Measurements from ENCODE around the gene SRCAP. TPM values are rescaled to one million over a fixed set of nuclear protein-coding genes. Genes with fewer than 3 reads are reported as not detected.

The SRCAP gene
- total RNA-seq, 2 experiments from 2014 or later = 86.3 to 93.3 TPM

DNA sequence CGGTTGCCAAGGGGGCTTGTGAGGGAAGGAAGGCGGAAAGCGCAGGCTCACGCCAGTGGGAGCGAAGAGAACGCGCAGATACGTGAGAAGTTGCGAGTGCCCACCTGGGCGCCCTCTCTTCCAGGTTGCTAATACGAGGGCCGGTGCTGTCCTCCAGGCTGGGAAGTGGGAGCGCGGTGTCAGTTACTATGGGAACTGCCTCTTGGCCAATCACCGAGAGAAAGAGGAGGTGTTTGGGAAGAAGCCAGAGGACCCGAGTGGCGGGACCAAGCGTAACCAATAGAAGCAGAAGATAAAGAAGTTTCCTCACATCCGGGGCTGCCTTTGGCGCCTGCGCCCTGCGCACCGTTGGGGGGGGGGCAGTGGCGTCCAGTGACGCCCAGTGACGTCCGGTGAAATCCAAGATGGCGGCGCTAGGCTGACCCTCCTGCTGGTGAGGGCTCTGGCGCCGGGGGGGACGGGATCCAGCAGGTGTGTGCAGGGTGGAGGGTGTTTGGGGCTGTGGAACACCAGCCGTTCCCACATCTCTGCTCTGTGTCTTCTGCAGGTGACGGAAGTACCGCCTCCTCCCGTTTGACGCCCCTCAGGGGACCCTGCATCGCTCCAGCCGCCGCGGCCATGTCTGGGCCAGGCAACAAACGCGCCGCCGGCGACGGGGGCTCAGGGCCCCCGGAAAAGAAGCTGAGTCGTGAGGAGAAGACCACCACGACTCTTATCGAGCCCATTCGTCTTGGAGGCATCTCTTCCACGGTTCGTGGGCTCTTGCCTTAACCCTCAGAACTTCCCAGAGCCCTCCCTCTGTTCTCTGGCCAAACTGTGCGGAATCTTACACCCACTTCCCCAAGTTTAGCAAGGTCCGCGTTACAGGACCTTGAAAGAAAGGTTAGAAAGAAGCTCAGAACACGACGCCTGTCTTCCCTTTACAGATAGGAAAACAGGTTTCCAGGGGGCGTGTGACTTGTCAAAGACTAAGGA, 63.2 kb downstream of the SRCAP start, which contains the start of the genes CFAP119 and RNF40:
TSS of gene CFAP119 (minus strand) at position 135 of the 975 bp plus-strand sequence. CDS start 314 bp downstream, outside the sequence.
TSS of gene RNF40 (plus strand) at position 395 of the 975 bp plus-strand sequence. CDS start at position 619, 224 bp downstream.
- ATAC-seq (peak; percentile 96), DNase-seq (peak; percentile 96)
- H3K4me1 Mint-ChIP-seq = peaks cover 26% of the 10 kb centered on the region
- H3K27me3 Mint-ChIP-seq = no peaks in the 10 kb centered on the region
- H3K36me3 Mint-ChIP-seq = peaks cover 18% of the 10 kb centered on the region
- H3K27ac Mint-ChIP-seq = peak within 1 kb of the TSS; percentile 92
- H3K4me3 Mint-ChIP-seq = peak within 1 kb of the TSS; percentile 92
- CTCF ChIA-PET = interaction anchor here (1.4 kb wide), 1 partner anchor 13 kb away, joined by 4 read pairs; the partner anchor contains the start of gene PHKG2
- H3K9me3 Mint-ChIP-seq (ENCODE audit: low read depth) = no peaks in the 10 kb centered on the region

DNA sequence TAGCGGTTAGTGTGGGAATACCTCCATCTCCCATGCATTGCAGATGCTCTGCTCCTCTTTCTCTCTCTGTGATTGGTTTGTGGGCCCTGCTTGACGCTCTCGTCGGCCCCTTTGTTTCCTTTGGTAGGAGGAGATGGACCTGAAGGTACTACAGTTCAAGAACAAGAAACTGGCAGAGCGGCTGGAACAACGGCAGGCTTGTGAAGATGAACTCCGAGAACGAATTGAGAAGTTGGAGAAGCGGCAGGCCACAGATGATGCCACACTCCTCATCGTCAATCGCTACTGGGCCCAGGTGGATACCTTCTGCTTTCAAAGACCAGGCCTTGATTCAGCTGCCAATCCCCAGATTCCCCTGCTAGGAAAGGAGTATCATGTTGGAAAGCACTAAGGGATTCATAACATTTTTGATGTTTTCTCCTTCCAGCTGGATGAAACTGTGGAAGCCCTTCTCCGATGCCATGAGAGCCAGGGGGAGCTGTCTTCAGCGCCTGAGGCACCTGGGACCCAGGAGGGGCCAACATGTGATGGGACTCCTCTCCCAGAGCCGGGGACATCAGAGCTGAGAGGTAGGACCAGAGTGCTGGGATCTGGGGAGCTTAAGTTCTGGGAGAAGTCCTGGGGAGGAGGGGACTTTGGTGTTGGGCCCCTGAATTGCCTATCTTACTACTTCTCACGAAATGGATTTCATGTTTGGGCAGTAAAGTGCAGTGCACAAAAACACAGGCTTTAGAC, 64.2 kb downstream of the SRCAP start:
- Mint-ChIP-seq H3K36me3 (peaks cover 24% of the 10 kb centered on the region), H3K4me3 (peak overlapping the region; percentile 92)
- CTCF ChIA-PET = interaction anchor here (1.4 to 2.0 kb wide), 2 partner anchors 14 to 51 kb away, joined by 4 to 6 read pairs; partner anchors contain the start of gene PHKG2

DNA sequence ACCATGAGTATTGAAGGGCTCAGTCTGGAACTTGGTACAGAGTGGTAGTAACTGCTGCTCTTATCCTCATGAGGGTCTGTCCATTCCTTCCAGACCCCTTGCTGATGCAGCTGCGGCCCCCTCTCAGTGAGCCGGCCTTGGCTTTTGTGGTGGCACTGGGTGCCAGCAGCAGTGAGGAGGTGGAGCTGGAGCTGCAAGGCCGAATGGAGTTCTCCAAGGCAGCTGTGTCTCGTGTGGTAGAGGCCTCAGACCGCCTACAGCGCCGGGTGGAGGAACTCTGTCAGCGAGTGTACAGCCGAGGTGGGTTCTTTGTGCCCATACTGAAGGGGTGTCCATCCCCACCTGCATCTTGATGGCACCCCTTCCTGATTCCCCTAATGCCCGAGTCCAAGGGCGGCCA, 65.1 kb downstream of the SRCAP start:
- Mint-ChIP-seq H3K36me3 (peaks cover 30% of the 10 kb centered on the region), H3K4me1 (peaks cover 29% of the 10 kb centered on the region), H3K27me3 (no peaks in the 10 kb centered on the region), H3K27ac (no peak overlapping the region), H3K9me3 (ENCODE audit: low read depth) (no peaks in the 10 kb centered on the region), H3K4me3 (no peak overlapping the region)
- no peak for ATAC-seq
- DNase-seq = no peak
- CTCF ChIA-PET = interaction anchor here (2.0 kb wide), 1 partner anchor 50 kb away, joined by 6 read pairs; no protein-coding TSS in a partner anchor

More for the DNA sequence above, 64.2 kb downstream of the SRCAP start:
- peaks cover 29% of the 10 kb centered on the region for H3K4me1 Mint-ChIP-seq
- no peaks in the 10 kb centered on the region for H3K9me3 Mint-ChIP-seq (ENCODE audit: low read depth)
- DNase-seq = no peak
- H3K27ac Mint-ChIP-seq = peak overlapping the region; percentile 92
- H3K27me3 Mint-ChIP-seq = no peaks in the 10 kb centered on the region
- no peak for ATAC-seq

DNA sequence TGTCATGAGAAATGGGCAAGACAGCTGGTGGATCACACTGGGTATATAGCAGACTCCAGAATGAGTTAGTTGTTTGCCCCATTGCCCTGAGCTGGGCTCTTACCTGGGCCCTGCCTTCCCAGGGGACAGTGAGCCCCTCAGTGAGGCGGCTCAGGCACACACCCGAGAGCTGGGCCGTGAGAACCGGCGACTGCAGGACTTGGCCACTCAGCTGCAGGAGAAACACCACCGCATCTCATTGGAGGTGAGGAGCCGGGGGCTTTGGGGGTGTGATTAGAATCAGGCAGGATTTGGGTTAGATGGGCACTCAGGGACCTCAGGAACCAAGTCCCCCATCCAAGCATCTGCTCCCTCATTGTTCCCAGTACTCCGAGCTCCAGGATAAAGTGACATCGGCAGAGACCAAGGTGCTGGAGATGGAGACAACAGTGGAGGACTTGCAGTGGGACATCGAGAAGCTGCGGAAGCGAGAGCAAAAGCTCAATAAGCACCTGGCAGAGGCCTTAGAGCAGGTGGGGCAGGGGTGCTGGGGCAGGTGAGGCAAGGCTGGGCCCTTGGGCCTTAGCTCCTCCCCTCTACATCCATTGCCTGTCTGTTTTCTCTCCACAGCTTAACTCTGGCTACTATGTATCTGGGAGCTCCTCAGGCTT, 66.0 kb downstream of the SRCAP start:
- Mint-ChIP-seq H3K4me3 (no peak overlapping the region), H3K9me3 (ENCODE audit: low read depth) (no peaks in the 10 kb centered on the region), H3K27me3 (no peaks in the 10 kb centered on the region), H3K36me3 (peaks cover 36% of the 10 kb centered on the region), H3K4me1 (peaks cover 29% of the 10 kb centered on the region), H3K27ac (no peak overlapping the region)
- ATAC-seq (no peak), DNase-seq (no peak)
- CTCF ChIA-PET = interaction anchor here (2.0 kb wide), 1 partner anchor 49 kb away, joined by 6 read pairs; no protein-coding TSS in a partner anchor

DNA sequence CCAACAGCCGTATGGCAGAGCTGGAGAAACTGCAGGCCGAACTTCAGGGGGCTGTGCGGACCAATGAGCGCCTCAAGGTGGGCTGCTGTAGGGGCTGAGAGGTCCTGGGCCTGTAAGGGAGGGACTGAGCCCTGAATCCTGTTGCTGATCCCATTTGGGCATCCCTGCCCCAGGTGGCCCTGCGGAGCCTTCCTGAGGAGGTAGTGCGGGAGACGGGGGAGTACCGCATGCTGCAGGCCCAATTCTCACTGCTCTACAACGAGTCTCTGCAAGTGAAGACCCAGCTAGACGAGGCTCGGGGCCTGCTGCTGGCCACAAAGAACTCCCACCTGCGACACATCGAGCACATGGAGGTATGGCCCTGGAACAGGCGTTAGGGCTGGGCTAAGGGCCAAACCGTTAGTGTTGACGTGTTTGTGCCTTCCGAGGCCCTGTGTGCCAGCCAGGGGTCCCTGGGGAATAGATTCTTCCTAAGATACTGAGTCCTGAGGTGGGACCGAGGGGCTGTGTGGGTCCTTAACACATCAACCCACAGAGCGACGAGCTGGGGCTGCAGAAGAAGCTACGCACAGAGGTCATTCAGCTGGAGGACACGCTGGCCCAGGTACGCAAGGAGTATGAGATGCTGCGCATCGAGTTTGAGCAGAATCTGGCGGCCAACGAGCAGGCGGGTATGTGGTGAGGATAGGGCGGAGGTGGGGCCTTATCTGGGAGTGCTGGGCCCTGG, 67.4 kb downstream of the SRCAP start:
- Mint-ChIP-seq H3K27me3 (no peaks in the 10 kb centered on the region), H3K36me3 (peaks cover 40% of the 10 kb centered on the region), H3K4me3 (no peak overlapping the region), H3K27ac (no peak overlapping the region), H3K9me3 (ENCODE audit: low read depth) (no peaks in the 10 kb centered on the region), H3K4me1 (peaks cover 20% of the 10 kb centered on the region)
- ATAC-seq (no peak), DNase-seq (no peak)
- CTCF ChIA-PET = no interaction called here

DNA sequence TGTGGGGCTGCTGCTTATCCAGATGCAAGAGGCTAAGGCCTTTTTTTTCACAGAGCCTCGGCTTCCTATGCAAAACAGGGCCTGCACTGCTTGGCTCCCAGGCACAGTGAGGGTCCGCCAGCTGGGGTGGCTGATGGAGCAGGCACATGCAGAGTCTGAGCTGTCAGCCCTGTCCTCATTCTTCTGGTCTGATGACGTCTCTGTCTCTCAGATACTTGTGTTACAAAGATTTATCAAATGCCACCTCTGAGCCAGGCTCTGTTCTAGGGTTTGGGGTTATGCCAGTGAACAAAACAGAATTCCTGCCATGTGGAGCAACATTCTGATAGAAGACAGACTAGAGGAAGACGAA, 67.9 kb downstream of the SRCAP start:
- Mint-ChIP-seq H3K4me1 (peaks cover 20% of the 10 kb centered on the region), H3K27me3 (no peaks in the 10 kb centered on the region), H3K4me3 (no peak overlapping the region), H3K36me3 (peaks cover 43% of the 10 kb centered on the region), H3K27ac (no peak overlapping the region), H3K9me3 (ENCODE audit: low read depth) (no peaks in the 10 kb centered on the region)
- no peak for DNase-seq
- ATAC-seq = no peak
- CTCF ChIA-PET = interaction anchor here (1.4 kb wide), 1 partner anchor 77 kb away, joined by 4 read pairs; no protein-coding TSS in a partner anchor

DNA sequence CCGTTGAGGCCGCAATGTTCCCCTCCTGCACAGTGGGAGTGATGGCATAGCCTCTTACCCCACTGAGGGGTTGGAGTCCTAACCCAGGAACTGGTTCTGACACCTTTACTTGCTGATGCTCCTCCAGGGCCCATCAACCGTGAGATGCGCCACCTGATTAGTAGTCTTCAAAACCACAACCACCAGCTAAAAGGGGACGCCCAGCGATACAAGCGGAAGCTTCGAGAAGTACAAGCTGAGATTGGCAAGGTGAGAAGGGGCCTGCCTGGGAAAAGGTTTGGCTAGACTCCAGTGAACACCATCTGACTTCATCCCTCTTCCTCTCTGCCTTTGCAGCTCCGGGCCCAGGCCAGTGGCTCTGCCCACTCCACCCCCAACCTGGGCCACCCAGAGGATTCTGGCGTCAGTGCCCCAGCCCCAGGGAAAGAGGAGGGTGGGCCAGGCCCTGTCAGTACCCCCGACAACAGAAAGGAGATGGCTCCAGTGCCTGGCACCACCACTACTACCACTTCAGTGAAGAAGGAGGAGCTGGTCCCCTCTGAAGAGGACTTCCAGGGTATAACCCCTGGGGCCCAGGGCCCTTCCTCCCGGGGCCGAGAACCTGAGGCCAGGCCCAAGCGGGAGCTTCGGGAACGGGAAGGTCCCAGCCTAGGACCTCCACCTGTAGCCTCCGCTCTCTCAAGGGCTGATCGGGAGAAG, 68.9 kb downstream of the SRCAP start:
- Mint-ChIP-seq H3K4me3 (no peak overlapping the region), H3K27me3 (no peaks in the 10 kb centered on the region), H3K9me3 (ENCODE audit: low read depth) (no peaks in the 10 kb centered on the region), H3K4me1 (peaks cover 20% of the 10 kb centered on the region), H3K27ac (no peak overlapping the region), H3K36me3 (peaks cover 48% of the 10 kb centered on the region)
- CTCF ChIA-PET = interaction anchor here (1.1 to 1.4 kb wide), 2 partner anchors 46 to 76 kb away, joined by 4 read pairs; no protein-coding TSS in a partner anchor
- no peak for DNase-seq
- ATAC-seq = peak; percentile 50

DNA sequence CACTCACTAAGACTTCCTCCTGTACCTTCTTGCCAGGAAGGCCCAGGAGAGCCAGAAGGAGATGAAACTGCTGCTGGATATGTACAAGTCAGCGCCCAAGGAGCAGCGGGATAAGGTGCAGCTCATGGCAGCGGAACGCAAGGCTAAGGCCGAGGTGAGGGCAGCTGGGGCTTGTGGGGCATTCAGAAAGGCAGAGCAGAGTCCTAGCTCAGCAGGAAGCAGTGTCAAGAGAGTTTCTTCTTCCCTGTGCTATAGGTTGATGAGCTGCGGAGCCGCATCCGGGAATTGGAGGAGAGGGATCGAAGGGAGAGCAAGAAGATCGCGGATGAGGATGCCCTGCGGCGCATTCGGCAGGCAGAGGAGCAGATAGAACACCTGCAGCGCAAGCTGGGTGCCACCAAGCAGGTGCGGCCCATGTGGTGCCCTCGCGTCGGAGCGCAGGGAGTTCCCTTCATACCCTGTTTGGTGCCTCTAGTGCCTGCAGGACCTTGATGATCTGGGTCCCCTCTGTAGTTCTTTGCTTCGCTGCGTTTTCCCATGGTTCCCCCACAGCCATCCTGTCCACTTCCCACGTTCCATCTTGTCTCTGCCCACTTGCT, 69.7 kb downstream of the SRCAP start:
- Mint-ChIP-seq H3K9me3 (ENCODE audit: low read depth) (no peaks in the 10 kb centered on the region), H3K4me3 (no peak overlapping the region), H3K27me3 (no peaks in the 10 kb centered on the region), H3K27ac (no peak overlapping the region), H3K36me3 (peaks cover 44% of the 10 kb centered on the region), H3K4me1 (peaks cover 12% of the 10 kb centered on the region)
- CTCF ChIA-PET = interaction anchor here (1.1 to 1.4 kb wide), 2 partner anchors 45 to 76 kb away, joined by 4 read pairs; no protein-coding TSS in a partner anchor
- DNase-seq (no peak), ATAC-seq (no peak)

DNA sequence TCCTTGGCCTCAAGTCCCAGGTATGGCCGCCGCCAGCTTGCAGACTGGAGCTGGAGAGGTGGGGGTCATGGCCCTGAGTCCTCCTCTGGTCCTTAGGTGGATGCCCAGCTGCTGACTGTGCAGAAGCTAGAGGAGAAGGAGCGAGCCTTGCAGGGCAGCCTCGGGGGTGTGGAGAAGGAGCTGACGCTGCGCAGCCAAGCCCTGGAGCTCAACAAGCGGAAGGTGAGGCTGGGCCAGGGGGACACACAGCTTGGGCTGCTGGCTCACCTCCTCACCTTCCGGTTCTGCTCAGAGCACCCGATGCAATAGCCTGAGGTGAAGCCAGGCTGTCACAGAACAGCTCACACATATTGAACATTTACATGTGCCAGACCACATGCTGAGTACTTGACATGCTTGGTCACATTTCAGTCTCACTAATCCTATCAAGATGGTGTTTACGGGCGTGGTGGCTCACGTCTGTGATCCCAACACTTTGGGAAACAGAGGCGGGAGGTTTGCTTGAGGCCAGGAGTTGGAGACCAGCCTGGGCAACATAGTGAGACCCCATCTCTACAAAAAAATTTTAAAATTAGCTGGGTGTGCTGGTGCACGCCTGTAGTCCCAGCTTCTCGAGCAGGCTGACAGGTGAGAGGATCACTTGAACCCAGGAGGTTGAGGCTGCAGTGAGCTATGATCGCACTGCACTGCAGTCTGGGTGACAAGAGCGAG, 70.6 kb downstream of the SRCAP start:
- H3K27ac Mint-ChIP-seq = no peak overlapping the region
- H3K27me3 Mint-ChIP-seq = no peaks in the 10 kb centered on the region
- DNase-seq = no peak
- H3K9me3 Mint-ChIP-seq (ENCODE audit: low read depth) = no peaks in the 10 kb centered on the region
- no peak overlapping the region for H3K4me3 Mint-ChIP-seq
- ATAC-seq = no peak
- H3K36me3 Mint-ChIP-seq = peaks cover 42% of the 10 kb centered on the region
- CTCF ChIA-PET = no interaction called here
- H3K4me1 Mint-ChIP-seq = peaks cover 11% of the 10 kb centered on the region

DNA sequence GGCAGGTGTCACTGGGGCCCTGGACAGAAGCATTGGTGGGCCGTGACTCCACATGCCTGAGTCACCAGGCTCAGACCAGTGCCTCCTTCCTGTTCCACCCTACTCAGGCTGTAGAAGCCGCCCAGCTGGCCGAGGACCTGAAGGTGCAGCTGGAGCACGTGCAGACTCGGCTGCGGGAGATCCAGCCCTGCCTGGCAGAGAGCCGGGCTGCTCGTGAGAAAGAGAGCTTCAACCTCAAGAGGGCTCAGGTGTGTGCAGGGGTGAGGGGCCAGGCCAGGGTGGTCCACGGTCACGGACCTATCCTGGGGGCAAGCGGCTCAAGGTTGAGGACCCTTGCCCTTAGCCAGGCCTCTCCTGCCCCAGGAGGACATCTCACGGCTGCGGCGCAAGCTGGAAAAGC, 72.8 kb downstream of the SRCAP start:
- H3K36me3 Mint-ChIP-seq = peaks cover 34% of the 10 kb centered on the region

DNA sequence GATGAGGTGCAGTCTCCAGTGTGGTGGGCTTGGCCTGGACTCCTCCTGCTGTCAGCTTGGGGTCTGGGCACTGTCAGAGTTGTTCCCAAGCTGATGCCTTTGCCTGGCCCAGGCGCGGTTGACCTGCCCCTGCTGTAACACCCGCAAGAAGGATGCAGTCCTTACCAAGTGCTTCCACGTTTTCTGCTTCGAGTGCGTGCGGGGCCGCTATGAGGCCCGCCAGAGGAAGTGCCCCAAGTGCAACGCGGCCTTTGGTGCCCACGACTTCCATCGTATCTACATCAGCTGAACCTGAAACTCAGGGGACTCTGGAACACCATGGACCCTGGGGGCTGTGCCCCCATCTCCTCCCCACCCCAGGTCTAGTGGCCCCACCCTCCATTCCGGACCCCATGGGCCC, 74.9 kb downstream of the SRCAP start:
- Mint-ChIP-seq H3K4me3 (no peak overlapping the region), H3K9me3 (ENCODE audit: low read depth) (no peaks in the 10 kb centered on the region), H3K27ac (no peak overlapping the region), H3K27me3 (no peaks in the 10 kb centered on the region), H3K36me3 (peaks cover 21% of the 10 kb centered on the region), H3K4me1 (peaks cover 24% of the 10 kb centered on the region)
- ATAC-seq (no peak), DNase-seq (no peak)
- CTCF ChIA-PET = interaction anchor here (2.0 to 2.1 kb wide), 2 partner anchors 40 to 168 kb away, joined by 4 to 7 read pairs; no protein-coding TSS in a partner anchor

More for the DNA sequence above, 72.8 kb downstream of the SRCAP start:
- Mint-ChIP-seq H3K4me1 (peaks cover 23% of the 10 kb centered on the region), H3K4me3 (no peak overlapping the region), H3K9me3 (ENCODE audit: low read depth) (no peaks in the 10 kb centered on the region), H3K27me3 (no peaks in the 10 kb centered on the region), H3K27ac (no peak overlapping the region)
- DNase-seq (no peak), ATAC-seq (no peak)
- CTCF ChIA-PET = no interaction called here
